Memory B cell (primary cell): ENCODE measurements around the gene ZNF491.

Experiments
- ATAC-seq: fragments of 150-1000 bp; cut with Tn5 transposase; 2 replicates; pipeline ENCODE4 v1.10.0; 2021; ENCODE audit warnings: low read depth, mild to moderate bottlenecking, moderate library complexity
- DNase-seq, 2 donors: peaks; one replicate each; pipeline ENCODE4 v3.0.0; 2022; ENCODE audit warnings: low spot score in 2 of 2
- H3K27ac Mint-ChIP-seq: one replicate; pipeline ENCODE4 v1.8.0; 2022; ENCODE audit warnings: mild to moderate bottlenecking, moderate library complexity, mixed read lengths
- H3K27me3 Mint-ChIP-seq: one replicate; pipeline ENCODE4 v1.8.0; 2022; ENCODE audit warnings: mixed read lengths
- H3K36me3 Mint-ChIP-seq: one replicate; pipeline ENCODE4 v1.8.0; 2022; ENCODE audit warnings: mild to moderate bottlenecking, mixed read lengths
- H3K4me1 Mint-ChIP-seq: one replicate; pipeline ENCODE4 v1.8.0; 2022; ENCODE audit warnings: mixed read lengths
- H3K4me3 Mint-ChIP-seq: one replicate; pipeline ENCODE4 v1.8.0; 2022; ENCODE audit warnings: mild to moderate bottlenecking, moderate library complexity, mixed read lengths
- H3K9me3 Mint-ChIP-seq: one replicate; pipeline ENCODE4 v1.8.0; 2022; ENCODE audit warnings: mixed read lengths

ZNF491 gene

DNA sequence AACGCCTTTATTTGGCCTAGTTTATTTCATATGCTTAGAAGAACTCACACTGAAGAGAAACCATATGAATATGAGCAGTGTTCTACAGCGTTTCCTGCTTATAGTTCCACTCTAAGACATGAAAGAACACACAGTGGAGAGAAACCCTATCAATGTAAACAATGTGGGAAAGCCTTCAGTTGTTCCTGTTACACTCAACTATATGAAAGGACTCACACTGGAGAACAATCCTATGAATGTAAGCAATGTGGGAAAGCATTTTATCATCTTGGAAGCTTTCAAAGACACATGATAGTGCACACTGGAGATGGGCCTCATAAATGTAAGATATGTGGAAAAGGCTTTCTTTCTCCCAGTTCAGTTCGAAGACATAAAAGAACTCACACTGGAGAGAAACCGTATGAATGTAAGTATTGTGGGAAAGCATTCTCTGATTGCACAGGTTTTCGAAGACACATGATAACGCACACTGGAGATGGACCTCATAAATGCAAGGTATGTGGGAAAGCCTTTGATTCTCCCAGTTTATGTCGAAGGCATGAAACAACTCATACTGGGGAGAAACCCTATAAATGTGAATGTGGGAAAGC, 17.8 kb upstream of the ZNF491 start:
- H3K4me1 Mint-ChIP-seq: no peaks in the 10 kb centered on the region
- peaks cover 16% of the 10 kb centered on the region for H3K9me3 Mint-ChIP-seq
- ATAC-seq (no peak), DNase-seq (no peak)
- no peak overlapping the region for H3K27ac Mint-ChIP-seq
- no peak overlapping the region for H3K4me3 Mint-ChIP-seq
- H3K36me3 Mint-ChIP-seq: peaks cover 61% of the 10 kb centered on the region
- H3K27me3 Mint-ChIP-seq: no peaks in the 10 kb centered on the region

DNA sequence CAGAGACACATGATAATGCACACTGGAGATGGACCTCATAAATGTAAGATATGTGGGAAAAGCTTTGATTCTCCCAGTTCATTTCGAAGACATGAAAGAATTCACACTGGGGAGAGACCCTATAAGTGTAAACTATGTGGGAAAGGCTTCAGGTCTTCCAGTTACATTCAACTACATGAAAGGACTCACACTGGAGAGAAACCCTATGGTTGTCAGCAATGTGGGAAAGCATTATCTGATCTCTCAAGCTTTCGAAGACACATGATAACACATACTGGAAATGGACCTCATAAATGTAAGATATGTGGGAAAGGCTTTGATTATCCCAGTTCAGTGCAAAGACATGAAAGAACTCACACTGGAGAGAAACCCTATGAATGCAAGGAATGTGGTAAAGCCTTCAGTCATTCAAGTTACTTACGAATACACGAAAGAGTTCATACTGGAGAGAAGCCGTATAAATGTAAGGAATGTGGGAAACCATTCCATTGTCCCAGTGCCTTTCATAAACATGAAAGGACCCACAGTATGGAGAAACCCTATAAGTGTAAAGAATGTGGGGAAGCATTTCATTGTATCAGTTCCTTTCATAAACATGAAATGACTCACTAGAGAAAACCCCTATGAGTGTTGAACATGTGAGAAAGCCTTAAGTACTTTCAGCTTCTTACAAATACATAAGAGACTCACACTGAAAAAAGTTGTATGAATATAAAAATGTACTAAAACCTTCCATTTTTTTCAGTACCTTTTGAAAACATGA, 16.8 kb upstream of the ZNF491 start:
- H3K36me3 Mint-ChIP-seq: peaks cover 57% of the 10 kb centered on the region
- no peak overlapping the region for H3K27ac Mint-ChIP-seq

DNA sequence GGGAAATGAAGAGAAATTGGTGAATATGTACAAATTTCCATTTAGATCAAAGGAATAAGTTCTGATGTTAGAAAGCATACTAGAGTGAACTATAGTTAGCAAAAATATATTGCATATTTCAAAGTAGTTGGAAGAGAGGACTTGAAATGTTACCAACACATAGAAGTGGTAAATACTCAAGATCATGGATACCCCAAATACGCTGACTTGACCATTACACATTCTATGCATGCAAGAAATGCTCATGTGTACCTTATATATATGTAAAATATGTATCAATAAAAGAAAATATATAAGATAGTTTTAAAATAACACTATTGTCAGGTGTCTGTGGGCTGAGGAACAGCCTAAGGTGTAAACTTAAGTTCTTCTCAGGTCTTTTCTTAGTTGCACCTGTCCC, 14.6 kb upstream of the ZNF491 start:
- H3K27ac Mint-ChIP-seq: no peak overlapping the region
- H3K4me3 Mint-ChIP-seq: no peak overlapping the region
- H3K36me3 Mint-ChIP-seq: peaks cover 41% of the 10 kb centered on the region
- no peaks in the 10 kb centered on the region for H3K27me3 Mint-ChIP-seq
- H3K9me3 Mint-ChIP-seq: peaks cover 15% of the 10 kb centered on the region
- no peaks in the 10 kb centered on the region for H3K4me1 Mint-ChIP-seq
- ATAC-seq (no peak), DNase-seq (no peak)

More for the DNA sequence above, 16.8 kb upstream of the ZNF491 start:
- no peak for DNase-seq
- H3K4me3 Mint-ChIP-seq: no peak overlapping the region
- no peaks in the 10 kb centered on the region for H3K4me1 Mint-ChIP-seq
- peaks cover 16% of the 10 kb centered on the region for H3K9me3 Mint-ChIP-seq
- ATAC-seq: no peak
- H3K27me3 Mint-ChIP-seq: no peaks in the 10 kb centered on the region

DNA sequence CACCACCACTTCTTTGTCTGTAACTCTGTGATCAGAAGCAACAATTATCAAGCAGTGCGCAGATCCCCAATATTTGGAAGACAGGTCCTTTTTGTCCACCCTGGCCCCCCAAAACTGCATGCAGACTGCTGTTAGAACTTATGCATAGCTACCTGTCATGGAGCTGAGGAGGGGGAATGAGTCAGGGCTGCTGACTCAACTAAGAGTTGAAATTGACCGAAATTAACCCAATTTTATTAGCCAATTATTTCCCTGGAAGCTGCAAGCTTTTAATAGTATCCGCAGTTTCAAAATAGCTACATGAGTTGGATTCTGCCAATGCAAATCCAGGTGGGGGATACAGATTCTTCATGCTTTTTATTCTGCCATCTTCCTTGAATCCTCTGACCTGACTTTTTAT, 14.0 kb upstream of the ZNF491 start:
- peaks cover 15% of the 10 kb centered on the region for H3K9me3 Mint-ChIP-seq
- peaks cover 40% of the 10 kb centered on the region for H3K36me3 Mint-ChIP-seq
- no peak overlapping the region for H3K27ac Mint-ChIP-seq
- H3K4me1 Mint-ChIP-seq: no peaks in the 10 kb centered on the region
- no peaks in the 10 kb centered on the region for H3K27me3 Mint-ChIP-seq
- H3K4me3 Mint-ChIP-seq: no peak overlapping the region
- ATAC-seq (no peak), DNase-seq (no peak)

DNA sequence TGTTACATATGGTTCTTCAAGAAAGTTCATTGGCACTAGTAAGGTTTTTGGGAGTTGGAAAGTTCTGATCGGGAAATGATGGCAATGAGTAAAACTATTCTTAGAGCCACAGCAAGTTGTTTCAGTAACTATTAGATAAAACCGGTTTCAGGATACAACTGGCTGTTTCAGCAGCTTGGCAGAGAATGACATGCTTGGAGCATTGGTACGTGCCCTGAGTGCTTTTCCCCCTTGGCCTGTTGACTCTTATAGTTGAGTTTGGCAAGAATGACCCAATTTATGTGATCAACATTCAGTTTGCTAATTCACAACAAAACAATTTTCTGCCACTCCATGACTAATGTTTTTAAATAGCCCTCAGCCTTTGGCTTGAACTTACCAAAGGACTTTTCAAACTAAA, 10.8 kb upstream of the ZNF491 start:
- Mint-ChIP-seq H3K4me1 (no peaks in the 10 kb centered on the region), H3K36me3 (peaks cover 21% of the 10 kb centered on the region), H3K9me3 (peaks cover 18% of the 10 kb centered on the region), H3K4me3 (no peak overlapping the region), H3K27ac (no peak overlapping the region), H3K27me3 (no peaks in the 10 kb centered on the region)
- ATAC-seq (no peak), DNase-seq (no peak)

DNA sequence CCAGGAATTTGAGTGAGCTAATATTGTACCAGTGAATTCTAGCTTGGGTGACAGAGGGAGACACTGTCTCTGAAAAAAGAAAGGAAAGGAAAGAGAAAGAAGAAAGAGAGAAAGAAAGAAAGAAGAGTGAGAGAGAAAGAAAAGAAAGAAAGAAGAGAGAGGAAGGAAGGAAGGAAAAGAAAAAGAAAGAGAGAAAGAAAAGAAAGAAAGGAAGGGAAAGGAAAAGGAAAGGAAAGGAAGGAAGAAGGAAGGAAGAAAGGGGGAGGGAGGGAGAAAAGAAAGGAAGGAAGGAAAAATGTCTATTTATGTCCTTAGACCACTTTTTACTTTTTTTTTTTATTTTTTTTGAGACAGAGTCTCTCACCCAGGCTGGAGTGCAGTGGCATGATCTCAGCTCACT, 5.4 kb upstream of the ZNF491 start:
- Mint-ChIP-seq H3K27me3 (no peaks in the 10 kb centered on the region), H3K36me3 (peaks cover 7% of the 10 kb centered on the region), H3K4me1 (peaks cover 13% of the 10 kb centered on the region), H3K27ac (no peak overlapping the region), H3K4me3 (no peak overlapping the region), H3K9me3 (peaks cover 13% of the 10 kb centered on the region)
- ATAC-seq (no peak), DNase-seq (no peak)

DNA sequence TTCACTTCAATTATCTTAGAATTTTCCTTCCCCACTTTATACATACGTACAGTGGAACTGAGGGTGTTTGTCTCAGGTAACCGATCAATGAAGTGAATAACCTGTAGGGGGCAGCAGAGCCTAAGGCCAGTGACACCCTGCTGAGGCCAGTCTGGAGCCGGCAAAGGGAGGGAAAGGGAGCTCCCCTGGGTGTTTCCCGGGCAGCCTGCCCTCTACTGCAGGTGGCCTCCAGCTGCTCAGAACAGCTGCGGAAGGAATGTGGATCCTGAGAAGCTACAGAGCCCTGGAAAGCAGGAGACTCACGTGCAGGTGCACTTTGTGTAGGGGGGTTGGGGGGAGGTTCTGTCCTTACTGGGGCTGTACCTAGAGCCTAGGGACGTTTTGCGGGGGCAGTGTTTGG, 832 bp upstream of the ZNF491 start:
- no peaks in the 10 kb centered on the region for H3K27me3 Mint-ChIP-seq

DNA sequence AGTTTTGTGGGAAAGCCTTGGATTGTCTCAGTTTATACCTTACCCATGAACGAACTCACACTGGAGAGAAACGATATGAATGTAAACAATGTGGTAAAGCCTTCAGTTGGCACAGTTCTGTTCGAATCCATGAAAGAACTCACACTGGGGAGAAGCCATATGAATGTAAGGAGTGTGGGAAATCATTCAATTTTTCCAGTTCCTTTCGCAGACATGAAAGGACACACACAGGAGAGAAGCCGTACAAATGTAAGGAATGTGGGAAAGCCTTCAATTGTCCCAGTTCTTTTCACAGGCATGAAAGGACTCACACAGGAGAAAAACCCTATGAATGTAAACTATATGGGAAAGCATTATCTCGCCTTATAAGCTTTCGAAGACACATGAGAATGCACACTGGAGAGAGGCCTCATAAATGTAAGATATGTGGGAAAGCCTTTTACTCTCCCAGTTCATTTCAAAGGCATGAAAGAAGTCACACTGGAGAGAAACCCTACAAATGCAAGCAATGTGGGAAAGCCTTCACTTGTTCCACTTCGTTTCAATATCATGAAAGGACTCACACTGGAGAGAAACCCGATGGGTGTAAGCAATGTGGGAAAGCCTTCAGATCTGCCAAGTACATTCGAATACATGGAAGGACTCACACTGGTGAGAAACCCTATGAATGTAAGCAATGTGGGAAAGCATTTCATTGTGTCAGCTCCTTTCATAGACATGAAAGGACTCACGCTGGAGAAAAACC, 8.2 kb downstream of the ZNF491 start:
- no peaks in the 10 kb centered on the region for H3K4me1 Mint-ChIP-seq
- H3K36me3 Mint-ChIP-seq: peaks cover 10% of the 10 kb centered on the region
- no peak overlapping the region for H3K27ac Mint-ChIP-seq
- H3K27me3 Mint-ChIP-seq: no peaks in the 10 kb centered on the region
- no peak overlapping the region for H3K4me3 Mint-ChIP-seq
- no peak for ATAC-seq
- DNase-seq: no peak
- H3K9me3 Mint-ChIP-seq: peaks cover 9% of the 10 kb centered on the region

More for the DNA sequence above, 832 bp upstream of the ZNF491 start:
- H3K4me1 Mint-ChIP-seq: peaks cover 15% of the 10 kb centered on the region
- H3K27ac Mint-ChIP-seq: no peak overlapping the region
- DNase-seq: peak; percentile 75 to 77
- H3K4me3 Mint-ChIP-seq: peak overlapping the region; percentile 93
- peaks cover 6% of the 10 kb centered on the region for H3K9me3 Mint-ChIP-seq
- peak; percentile 55 for ATAC-seq
- peaks cover 3% of the 10 kb centered on the region for H3K36me3 Mint-ChIP-seq

DNA sequence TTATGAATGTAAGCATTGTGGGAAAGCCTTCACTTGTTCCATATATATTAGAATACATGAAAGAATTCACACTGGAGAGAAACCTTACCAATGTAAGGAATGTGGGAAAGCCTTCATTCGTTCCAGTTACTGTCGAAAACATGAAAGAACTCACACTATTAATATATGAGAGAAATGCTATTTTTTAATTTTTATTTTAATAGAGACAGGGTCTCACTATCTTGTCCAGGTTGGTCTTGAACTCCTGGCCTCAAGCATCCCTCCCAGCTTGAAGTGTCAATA, 8.7 kb downstream of the ZNF491 start:
- H3K36me3 Mint-ChIP-seq: peaks cover 10% of the 10 kb centered on the region
- no peak overlapping the region for H3K27ac Mint-ChIP-seq
- ATAC-seq: no peak
- no peaks in the 10 kb centered on the region for H3K4me1 Mint-ChIP-seq
- no peak for DNase-seq
- no peaks in the 10 kb centered on the region for H3K27me3 Mint-ChIP-seq
- peaks cover 9% of the 10 kb centered on the region for H3K9me3 Mint-ChIP-seq
- no peak overlapping the region for H3K4me3 Mint-ChIP-seq

DNA sequence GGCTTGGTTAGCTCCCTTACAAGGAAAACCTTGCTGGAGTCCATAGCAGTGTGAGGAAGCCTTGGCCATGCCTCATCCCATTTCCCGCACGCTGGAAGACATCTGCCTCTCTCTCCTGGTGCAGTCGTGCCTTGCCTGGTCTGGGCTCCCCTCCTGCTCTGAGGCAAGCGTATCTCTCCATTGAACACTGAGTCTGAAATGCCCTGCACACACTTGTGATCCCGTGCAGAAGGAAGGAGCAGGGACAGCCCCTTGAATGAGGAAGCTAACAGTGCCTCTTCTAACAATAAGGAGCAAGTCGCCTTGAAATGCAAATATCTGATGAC, 15.3 kb downstream of the ZNF491 start:
- Mint-ChIP-seq H3K27me3 (no peaks in the 10 kb centered on the region), H3K4me1 (peaks cover 11% of the 10 kb centered on the region), H3K36me3 (no peaks in the 10 kb centered on the region), H3K4me3 (peak overlapping the region; percentile 95), H3K9me3 (no peaks in the 10 kb centered on the region), H3K27ac (peak overlapping the region; percentile 84)
- peak; percentile 45 for ATAC-seq
- DNase-seq: no peak

DNA sequence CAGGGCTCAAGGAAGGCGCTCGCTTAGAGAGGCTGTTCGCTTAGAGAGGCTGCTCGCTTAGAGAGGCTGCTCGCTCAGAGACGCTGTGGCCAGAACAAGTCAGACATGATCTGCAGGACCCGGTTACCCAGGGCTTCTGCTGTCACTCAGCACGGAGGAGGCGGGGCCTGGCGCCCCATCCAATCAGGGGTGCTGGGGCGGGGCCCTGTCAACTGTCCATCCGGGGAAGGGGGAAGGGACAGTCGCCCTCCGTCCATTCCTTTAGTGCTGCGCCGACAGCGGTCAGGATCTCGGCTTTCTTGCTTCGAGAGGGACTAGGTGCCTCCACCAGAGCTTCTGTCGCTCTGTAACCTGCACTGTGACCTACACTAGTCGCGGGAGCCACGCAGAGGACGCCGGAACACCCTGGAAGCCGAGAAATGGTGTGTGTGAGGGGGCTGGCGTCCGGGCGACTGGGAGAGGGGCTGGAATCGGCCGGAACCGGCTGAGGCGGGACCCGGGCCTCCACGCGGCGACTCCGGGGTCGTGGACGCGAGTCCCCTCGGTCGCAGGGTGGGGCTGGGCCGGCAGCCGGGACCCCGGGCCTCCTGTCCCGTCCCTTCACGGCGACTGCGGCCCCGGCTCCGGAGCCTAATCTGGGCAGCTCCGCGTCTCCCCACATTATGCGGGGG, 15.8 kb downstream of the ZNF491 start, which contains the start of gene ZNF440:
TSS of gene ZNF440 (plus strand) at position 245 of the 671 bp plus-strand sequence. CDS start at position 420, 175 bp downstream.
- H3K4me1 Mint-ChIP-seq: peaks cover 11% of the 10 kb centered on the region

DNA sequence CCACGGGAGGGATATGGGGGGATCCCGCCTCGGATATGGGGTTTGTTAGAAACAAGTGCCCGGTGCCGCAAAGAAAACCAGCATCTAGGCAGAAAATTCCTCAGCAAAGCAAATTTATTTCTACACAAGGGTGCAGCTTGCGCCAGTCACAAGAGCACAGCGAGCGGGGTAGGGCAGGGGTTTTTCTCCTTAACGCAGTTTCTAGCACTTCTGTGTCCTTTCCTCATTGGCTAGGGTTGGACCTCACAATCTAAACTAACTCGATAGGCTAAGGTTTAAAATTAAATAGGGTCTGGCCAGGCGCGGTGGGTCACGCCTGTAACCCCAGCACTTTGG, 16.3 kb downstream of the ZNF491 start:
- H3K36me3 Mint-ChIP-seq: no peaks in the 10 kb centered on the region
- H3K27ac Mint-ChIP-seq: no peak overlapping the region
- peaks cover 11% of the 10 kb centered on the region for H3K4me1 Mint-ChIP-seq
- H3K9me3 Mint-ChIP-seq: no peaks in the 10 kb centered on the region
- no peaks in the 10 kb centered on the region for H3K27me3 Mint-ChIP-seq
- ATAC-seq: no peak
- no peak for DNase-seq
- peak overlapping the region; percentile 95 for H3K4me3 Mint-ChIP-seq

More for the DNA sequence above, 15.8 kb downstream of the ZNF491 start, which contains the start of gene ZNF440:
- H3K4me3 Mint-ChIP-seq: peak within 1 kb of the TSS; percentile 95
- DNase-seq (peak; percentile 69 to 77), ATAC-seq (peak; percentile 97)
- no peaks in the 10 kb centered on the region for H3K9me3 Mint-ChIP-seq
- no peaks in the 10 kb centered on the region for H3K36me3 Mint-ChIP-seq
- no peaks in the 10 kb centered on the region for H3K27me3 Mint-ChIP-seq
- peak within 1 kb of the TSS; percentile 84 for H3K27ac Mint-ChIP-seq

DNA sequence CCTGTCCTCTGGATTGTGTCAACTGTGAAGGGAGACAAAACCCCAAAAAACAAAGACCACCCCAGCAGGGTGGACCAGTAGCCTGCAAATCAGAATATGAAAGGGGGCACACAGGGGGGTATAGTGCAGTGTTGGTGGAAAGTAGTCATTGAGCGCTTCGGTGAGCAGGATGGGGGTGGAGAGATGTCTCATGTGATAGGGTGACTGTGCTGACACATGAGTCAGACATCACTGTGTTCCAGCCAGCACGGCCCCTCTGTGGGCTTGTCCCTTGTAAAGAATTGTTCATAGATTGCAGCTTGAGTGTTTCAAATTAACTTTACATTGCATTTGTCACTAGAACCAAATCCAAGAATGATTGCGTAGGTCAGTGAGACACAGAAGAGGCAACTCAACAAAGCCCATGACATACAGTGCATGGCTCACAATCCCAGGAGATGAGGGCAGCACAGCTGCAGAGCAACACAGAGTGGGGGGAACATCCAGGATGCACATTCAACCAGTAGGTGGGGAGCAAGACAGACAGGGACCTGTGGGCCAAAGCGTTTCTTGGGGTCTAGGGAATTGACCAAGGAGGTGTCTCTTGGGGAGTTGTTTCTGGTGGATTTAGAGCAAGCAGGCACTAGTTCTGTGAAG, 23.3 kb downstream of the ZNF491 start:
- peaks cover 8% of the 10 kb centered on the region for H3K4me1 Mint-ChIP-seq
- H3K36me3 Mint-ChIP-seq: peaks cover 19% of the 10 kb centered on the region
- no peak for ATAC-seq
- H3K9me3 Mint-ChIP-seq: peaks cover 2% of the 10 kb centered on the region
- no peaks in the 10 kb centered on the region for H3K27me3 Mint-ChIP-seq
- H3K27ac Mint-ChIP-seq: no peak overlapping the region
- no peak for DNase-seq
- H3K4me3 Mint-ChIP-seq: no peak overlapping the region
